SJSA1 (cell line): Measurements from ENCODE around the gene CYP11A1. TPM values are rescaled to one million over a fixed set of nuclear protein-coding genes. Genes with fewer than 3 reads are reported as not detected.
A peak's percentile ranks its signal among the peaks of the same experiment; 100 is the strongest.

ENCODE experiments used
- DNase-seq, 2 experiments: peaks; one replicate each; pipeline ENCODE4 v3.0.0-alpha.2; 2015 to 2020; ENCODE audit warnings: low spot score in 2 of 2, low read depth in 1 of 2
- H3K27ac ChIP-seq: fragments of 250-450 bp; sonication (Bioruptor Pico); 2 replicates; pipeline ENCODE4 v1.5.1; 2020; ENCODE audit warnings: mild to moderate bottlenecking, moderate library complexity
- H3K27me3 ChIP-seq: fragments of 250-450 bp; sonication (Bioruptor Pico); replicated peaks from 2 replicates; pipeline ENCODE4 v1.5.1; 2020; ENCODE audit warnings: mild to moderate bottlenecking, moderate library complexity
- H3K36me3 ChIP-seq: fragments of 250-450 bp; sonication (Bioruptor Pico); 2 replicates; pipeline ENCODE4 v1.5.1; 2020; ENCODE audit warnings: mild to moderate bottlenecking
- H3K4me1 ChIP-seq: fragments of 250-450 bp; sonication (Bioruptor Pico); replicated peaks from 2 replicates; pipeline ENCODE4 v1.6.1; 2021; ENCODE audit warnings: mild to moderate bottlenecking
- H3K4me3 ChIP-seq: fragments of 250-450 bp; sonication (Bioruptor Pico); 2 replicates; pipeline ENCODE4 v1.5.1; 2020; ENCODE audit warnings: mild to moderate bottlenecking
- H3K9me3 ChIP-seq: fragments of 250-450 bp; sonication (Bioruptor Pico); replicated peaks from 2 replicates; pipeline ENCODE4 v1.5.1; 2020; ENCODE audit warnings: mild to moderate bottlenecking
- total RNA-seq: library from RNA; depleted of rRNA; stranded (reverse); fragments of >200 nt; shearing (Covaris generic); gene quantifications from 2 replicates; pipeline ENCODE4 v1.2.3, GENCODE V29; 2014

Gene CYP11A1
- total RNA-seq, 1 experiment from 2014 or later: 1.3 TPM

GRCh38 chr15:74349241-74349778 lies 18.1 kb downstream of the CYP11A1 start:
- no peak for DNase-seq
- Histone ChIP-seq H3K4me1 (peaks cover 17% of the 10 kb centered on the region), H3K36me3 (no peaks in the 10 kb centered on the region), H3K27ac (no peak overlapping the region), H3K9me3 (no peaks in the 10 kb centered on the region), H3K27me3 (no peaks in the 10 kb centered on the region), H3K4me3 (no peak overlapping the region)

GRCh38 chr15:74347757-74348250 lies 19.6 kb downstream of the CYP11A1 start:
- Histone ChIP-seq H3K27me3 (no peaks in the 10 kb centered on the region), H3K9me3 (no peaks in the 10 kb centered on the region), H3K4me1 (peaks cover 17% of the 10 kb centered on the region), H3K36me3 (no peaks in the 10 kb centered on the region), H3K27ac (no peak overlapping the region), H3K4me3 (no peak overlapping the region)
- no peak for DNase-seq

GRCh38 chr15:74345051-74345450 lies 22.4 kb downstream of the CYP11A1 start:
- H3K27me3 ChIP-seq: no peaks in the 10 kb centered on the region
- no peaks in the 10 kb centered on the region for H3K36me3 ChIP-seq
- H3K4me1 ChIP-seq: peaks cover 26% of the 10 kb centered on the region
- no peak overlapping the region for H3K4me3 ChIP-seq
- peak; percentile 32 to 69 for DNase-seq
- no peaks in the 10 kb centered on the region for H3K9me3 ChIP-seq
- H3K27ac ChIP-seq: peak overlapping the region; percentile 42

- Histone ChIP-seq H3K4me3 (no peak overlapping the region), H3K9me3 (no peaks in the 10 kb centered on the region), H3K27me3 (no peaks in the 10 kb centered on the region), H3K36me3 (no peaks in the 10 kb centered on the region), H3K27ac (no peak overlapping the region), H3K4me1 (peaks cover 35% of the 10 kb centered on the region)
- DNase-seq: no peak
Measured at GRCh38 chr15:74343797-74344127, 23.7 kb downstream of the CYP11A1 start.

- no peak overlapping the region for H3K4me3 ChIP-seq
- H3K9me3 ChIP-seq: no peaks in the 10 kb centered on the region
- no peaks in the 10 kb centered on the region for H3K27me3 ChIP-seq
- H3K4me1 ChIP-seq: peaks cover 35% of the 10 kb centered on the region
- no peak for DNase-seq
- H3K27ac ChIP-seq: no peak overlapping the region
- no peaks in the 10 kb centered on the region for H3K36me3 ChIP-seq
Measured at GRCh38 chr15:74343127-74343796, 24.2 kb downstream of the CYP11A1 start.

GRCh38 chr15:74340150-74340549 lies 27.3 kb downstream of the CYP11A1 start:
- Histone ChIP-seq H3K4me3 (no peak overlapping the region), H3K27ac (peak overlapping the region; percentile 45), H3K4me1 (peaks cover 36% of the 10 kb centered on the region), H3K9me3 (no peaks in the 10 kb centered on the region), H3K27me3 (no peaks in the 10 kb centered on the region), H3K36me3 (no peaks in the 10 kb centered on the region)
- DNase-seq: peak in 1 of 2 experiments; percentile 16

GRCh38 chr15:74339371-74339770 lies 28.1 kb downstream of the CYP11A1 start:
- no peak for DNase-seq
- Histone ChIP-seq H3K4me3 (no peak overlapping the region), H3K4me1 (peaks cover 28% of the 10 kb centered on the region), H3K36me3 (no peaks in the 10 kb centered on the region), H3K9me3 (no peaks in the 10 kb centered on the region), H3K27ac (no peak overlapping the region), H3K27me3 (no peaks in the 10 kb centered on the region)

GRCh38 chr15:74338676-74339075 lies 28.8 kb downstream of the CYP11A1 start:
- H3K27me3 ChIP-seq: no peaks in the 10 kb centered on the region
- H3K9me3 ChIP-seq: no peaks in the 10 kb centered on the region
- no peak overlapping the region for H3K4me3 ChIP-seq
- H3K27ac ChIP-seq: no peak overlapping the region
- H3K4me1 ChIP-seq: peaks cover 28% of the 10 kb centered on the region
- no peaks in the 10 kb centered on the region for H3K36me3 ChIP-seq
- DNase-seq: no peak

- Histone ChIP-seq H3K27me3 (no peaks in the 10 kb centered on the region), H3K4me1 (peaks cover 28% of the 10 kb centered on the region), H3K36me3 (no peaks in the 10 kb centered on the region), H3K27ac (no peak overlapping the region), H3K9me3 (no peaks in the 10 kb centered on the region), H3K4me3 (no peak overlapping the region)
- DNase-seq: no peak
Measured at GRCh38 chr15:74337607-74338211, 29.7 kb downstream of the CYP11A1 start.

GRCh38 chr15:74337146-74337545 lies 30.3 kb downstream of the CYP11A1 start:
- Histone ChIP-seq H3K9me3 (no peaks in the 10 kb centered on the region), H3K27me3 (no peaks in the 10 kb centered on the region), H3K36me3 (no peaks in the 10 kb centered on the region), H3K4me1 (peaks cover 28% of the 10 kb centered on the region), H3K27ac (no peak overlapping the region), H3K4me3 (no peak overlapping the region)
- no peak for DNase-seq

- Histone ChIP-seq H3K4me1 (peaks cover 28% of the 10 kb centered on the region), H3K9me3 (no peaks in the 10 kb centered on the region), H3K27me3 (no peaks in the 10 kb centered on the region), H3K27ac (no peak overlapping the region), H3K36me3 (no peaks in the 10 kb centered on the region), H3K4me3 (no peak overlapping the region)
- no peak for DNase-seq
Measured at GRCh38 chr15:74336061-74337005, 31.1 kb downstream of the CYP11A1 start.

- Histone ChIP-seq H3K27ac (no peak overlapping the region), H3K4me1 (peaks cover 23% of the 10 kb centered on the region), H3K36me3 (no peaks in the 10 kb centered on the region), H3K27me3 (no peaks in the 10 kb centered on the region), H3K4me3 (no peak overlapping the region), H3K9me3 (no peaks in the 10 kb centered on the region)
- DNase-seq: no peak
Measured at GRCh38 chr15:74335396-74335795, 32.0 kb downstream of the CYP11A1 start.

- Histone ChIP-seq H3K4me3 (no peak overlapping the region), H3K27ac (no peak overlapping the region), H3K9me3 (no peaks in the 10 kb centered on the region), H3K36me3 (no peaks in the 10 kb centered on the region), H3K27me3 (no peaks in the 10 kb centered on the region), H3K4me1 (peaks cover 10% of the 10 kb centered on the region)
- no peak for DNase-seq
Measured at GRCh38 chr15:74334127-74334526, 33.3 kb downstream of the CYP11A1 start.
